GM19099 (cell line): ENCODE data around the gene SSBP3.

Source experiments
- POLR2A ChIP-seq: IDR thresholded peaks from 3 replicates; pipeline ENCODE4 v1.6.1; 2011; ENCODE audit warnings: low read depth; ENCODE audit not compliant: insufficient read length; ENCODE audit errors: extremely low read depth

The SSBP3 gene

DNA sequence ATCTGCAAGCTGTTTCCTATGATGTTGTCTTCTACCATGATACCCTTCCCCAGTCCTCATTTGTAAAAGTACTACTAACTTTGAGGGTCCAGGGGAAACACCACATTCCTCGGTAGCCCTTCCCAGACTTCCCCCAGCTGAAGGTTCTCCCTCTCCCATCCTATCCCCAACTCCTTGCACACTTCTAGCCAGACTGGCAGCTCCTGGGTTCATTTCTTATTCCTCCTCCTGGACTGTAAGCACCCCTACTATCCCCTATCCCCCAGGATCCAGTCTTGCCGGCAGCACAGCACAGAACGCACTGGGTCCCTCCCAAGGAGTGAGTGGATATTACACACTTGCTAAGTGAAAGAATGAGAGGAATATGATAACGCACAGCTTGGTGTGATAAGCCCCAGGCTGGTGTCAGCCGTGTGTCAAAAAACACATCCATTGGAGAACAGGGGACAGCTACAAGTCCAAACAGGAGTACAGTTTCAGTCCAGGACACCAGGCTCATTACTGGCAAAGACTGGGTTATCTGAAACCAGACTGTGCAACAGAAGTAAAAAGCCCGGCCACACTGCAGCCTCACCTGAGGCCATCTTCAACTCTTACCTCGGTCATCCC lies 100.2 kb downstream of the SSBP3 start:
- TF ChIP-seq POLR2A = no peak

DNA sequence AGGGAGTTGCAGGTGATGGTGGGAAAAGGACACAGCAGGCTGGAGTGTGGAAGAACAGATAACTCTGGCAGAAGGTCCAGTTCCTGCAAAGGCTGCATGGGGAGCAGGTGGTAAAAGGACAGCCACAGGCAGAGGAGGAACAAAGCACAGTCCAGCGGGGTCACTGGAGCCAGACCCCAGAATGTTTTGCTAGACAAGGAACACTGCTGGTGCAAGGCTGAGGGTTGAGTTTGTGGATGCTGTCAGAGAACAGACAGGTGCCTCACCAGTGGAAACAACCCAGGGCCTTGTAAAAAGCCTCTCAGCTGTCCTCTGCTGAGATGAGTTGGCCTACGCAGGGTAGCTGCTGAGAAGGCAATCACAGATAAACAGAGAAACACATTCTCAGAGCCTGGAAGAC lies 101.7 kb downstream of the SSBP3 start:
- no peak for TF ChIP-seq POLR2A

DNA sequence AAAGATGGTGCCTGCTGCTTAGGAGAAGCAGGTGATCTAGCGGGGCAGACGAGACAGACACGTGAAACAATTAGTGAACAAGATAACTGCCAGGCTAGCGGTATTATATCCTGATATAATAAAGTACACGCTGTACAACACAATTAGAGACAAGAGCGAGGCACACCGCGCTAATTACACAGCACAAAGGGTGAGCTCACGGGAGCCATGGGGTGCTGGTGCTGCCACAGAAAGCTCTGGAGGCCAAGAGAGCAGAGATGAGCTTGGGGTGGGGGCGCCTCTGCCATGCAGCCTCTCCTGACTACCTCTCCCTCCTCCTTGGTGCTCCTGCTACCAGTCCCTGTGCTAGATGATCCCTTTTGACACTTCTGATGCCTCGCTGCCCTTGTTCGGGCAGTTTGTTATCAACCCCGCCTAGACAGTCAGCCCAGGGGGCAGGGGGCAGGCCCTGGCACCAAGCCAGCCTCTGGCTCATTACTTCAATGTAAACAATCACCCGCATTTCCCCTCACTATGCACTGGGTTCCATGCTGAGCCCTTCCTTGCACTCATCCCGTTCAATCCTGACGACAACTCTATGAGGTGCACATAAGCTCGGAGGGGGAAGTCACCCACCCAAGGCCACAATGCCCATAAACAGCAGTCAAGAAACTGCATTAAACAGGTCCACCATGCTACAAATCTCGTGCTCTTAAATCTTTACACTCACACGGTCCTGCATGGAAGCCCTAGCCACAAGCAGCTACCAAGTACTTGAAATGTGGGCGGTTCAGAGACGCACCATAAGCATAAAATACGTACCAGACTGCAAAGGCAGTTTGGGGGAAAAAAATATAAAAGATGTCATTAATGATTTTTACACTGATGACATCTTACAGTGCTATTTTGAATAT lies 103.0 kb downstream of the SSBP3 start:
- no peak for TF ChIP-seq POLR2A

DNA sequence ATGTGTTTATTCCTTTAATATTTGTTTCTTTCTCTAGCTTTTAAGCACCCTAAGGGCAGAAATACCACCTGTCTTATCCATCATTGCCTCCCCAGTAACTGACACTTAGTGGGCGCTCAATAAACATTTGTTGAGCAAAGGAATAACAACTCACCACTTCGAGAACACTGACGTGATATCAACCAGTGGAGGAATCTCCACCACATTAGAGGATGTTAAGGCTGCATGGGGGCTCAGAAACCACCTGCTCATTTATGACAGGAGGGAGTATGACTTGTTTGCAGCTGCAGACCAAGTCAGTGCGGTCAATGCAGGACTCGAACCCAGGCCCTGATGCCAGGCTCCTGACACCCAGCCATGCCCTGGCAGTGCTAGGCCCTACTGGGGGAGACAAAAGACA lies 103.6 kb downstream of the SSBP3 start:
- TF ChIP-seq POLR2A = no peak

DNA sequence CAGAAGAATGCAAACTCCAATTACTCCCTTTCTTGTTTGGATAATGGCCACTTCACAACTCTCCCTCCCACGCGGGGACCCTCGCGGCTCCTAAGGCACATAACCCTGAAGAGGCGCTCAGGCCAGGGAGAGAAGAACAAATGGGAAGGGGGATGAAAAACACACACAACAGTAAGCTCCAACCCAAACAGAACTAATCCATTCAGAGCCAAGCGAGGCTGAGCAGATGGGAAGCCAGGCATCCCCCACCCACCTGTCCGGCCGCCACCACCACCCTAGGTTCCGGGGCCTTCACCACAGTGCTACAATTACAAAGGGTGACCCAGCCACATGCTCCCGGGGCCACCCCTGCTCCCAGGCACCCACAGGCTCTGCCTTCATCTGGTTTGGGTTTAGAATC lies 104.7 kb downstream of the SSBP3 start:
- TF ChIP-seq POLR2A = no peak

DNA sequence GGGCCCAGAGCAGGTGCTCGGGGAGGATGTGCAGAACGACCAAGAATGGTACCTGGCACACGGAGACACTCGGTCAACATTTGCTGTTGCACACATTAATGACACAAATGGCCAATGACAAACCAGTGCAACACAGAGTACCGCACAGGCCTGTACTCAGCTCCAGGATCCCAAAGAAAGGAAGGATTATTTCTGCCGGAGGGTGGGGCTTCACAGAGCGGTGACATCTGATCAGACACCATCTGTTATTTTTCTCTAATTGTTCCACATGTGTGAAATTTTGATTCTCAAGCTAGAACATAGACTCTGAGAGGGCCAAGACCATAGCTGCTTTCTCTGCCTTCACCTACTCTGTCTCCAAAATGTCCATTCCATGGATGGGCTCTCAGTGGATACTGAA lies 105.8 kb downstream of the SSBP3 start:
- no peak for TF ChIP-seq POLR2A

DNA sequence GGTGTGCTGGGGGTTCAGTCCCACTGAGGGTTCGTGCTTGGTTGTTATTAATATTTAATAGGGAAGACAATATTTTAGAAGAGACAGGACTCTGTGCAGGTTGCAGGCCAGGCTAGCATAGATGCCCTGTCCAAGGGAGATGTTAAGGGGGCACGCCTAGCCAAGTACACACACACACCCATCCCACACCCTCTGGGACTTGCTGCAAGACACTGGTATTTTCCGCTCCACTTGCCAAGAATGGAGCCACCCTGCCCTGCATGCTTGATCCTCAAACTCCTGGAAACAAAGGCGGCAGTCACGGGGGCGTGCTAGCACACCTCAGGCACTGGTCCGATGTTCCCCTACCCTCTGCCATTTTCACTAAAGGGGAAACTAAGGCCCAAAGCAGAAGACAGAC lies 107.2 kb downstream of the SSBP3 start:
- TF ChIP-seq POLR2A = no peak

DNA sequence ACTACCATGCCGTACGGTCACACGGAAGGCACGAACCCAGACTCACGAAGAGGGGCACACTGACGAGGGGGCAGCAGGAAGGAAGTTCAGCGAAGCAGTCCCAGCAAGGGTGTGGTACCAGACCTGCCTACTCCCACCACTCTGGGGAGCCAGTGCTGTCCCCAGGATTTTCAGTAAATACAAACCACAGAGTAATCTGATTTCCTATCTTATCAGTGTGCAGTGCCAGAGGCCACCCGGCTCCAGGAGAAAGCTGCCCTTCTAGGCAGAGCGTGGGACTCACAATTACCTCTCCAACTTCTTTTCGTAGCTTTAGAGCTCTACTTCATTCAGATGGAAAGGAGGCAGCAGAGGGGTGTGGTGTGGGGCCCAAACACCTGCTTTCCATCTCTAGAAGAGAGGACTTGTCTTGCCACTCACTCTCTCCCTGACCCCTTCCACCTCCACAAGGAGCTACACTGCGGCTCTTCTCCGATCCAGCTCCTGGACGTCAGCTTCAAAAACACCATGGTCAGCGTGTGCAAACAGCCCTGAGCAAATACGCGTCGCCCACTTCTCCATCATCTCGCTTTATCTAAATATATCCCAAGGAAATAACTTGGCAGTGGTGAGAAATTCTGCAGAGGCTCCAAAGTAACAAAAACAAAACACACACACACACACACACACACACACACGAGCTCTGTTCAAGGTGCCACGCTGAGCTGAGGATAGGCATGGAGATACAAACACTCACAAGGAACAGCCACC lies 107.7 kb downstream of the SSBP3 start:
- no peak for TF ChIP-seq POLR2A

DNA sequence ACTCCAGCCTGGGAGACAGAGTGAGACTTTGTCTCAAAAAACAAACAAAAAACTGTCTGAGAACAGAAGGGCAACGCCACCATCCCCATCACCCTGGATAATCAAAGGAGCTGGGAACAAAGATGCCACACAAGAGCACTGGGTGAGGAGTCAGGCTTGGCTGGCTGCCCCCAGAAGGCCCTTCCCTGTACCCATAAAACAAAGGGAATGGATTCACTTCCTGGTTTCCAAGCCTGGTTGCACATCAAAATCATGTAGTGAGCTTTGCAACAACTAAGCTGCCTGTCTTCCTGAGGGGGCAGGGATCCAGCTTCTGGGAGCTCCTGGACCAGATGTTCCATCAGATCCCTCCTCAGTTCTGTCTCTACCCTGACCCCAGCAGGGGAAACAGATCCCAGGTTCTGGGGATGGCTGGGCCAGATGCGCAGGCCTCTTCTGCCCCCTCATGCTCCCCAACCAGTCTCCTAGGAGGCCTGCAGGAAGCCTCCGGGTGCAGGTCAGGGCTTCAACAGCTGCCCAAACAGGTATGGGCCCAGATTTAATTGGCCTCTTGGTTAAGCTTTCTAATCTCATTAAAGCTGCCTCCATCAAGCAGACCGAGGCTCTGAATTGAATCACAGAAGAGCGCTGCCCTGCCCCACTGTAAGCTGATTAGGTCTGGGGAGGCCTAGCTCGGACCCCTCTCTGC lies 108.5 kb downstream of the SSBP3 start:
- TF ChIP-seq POLR2A = no peak

DNA sequence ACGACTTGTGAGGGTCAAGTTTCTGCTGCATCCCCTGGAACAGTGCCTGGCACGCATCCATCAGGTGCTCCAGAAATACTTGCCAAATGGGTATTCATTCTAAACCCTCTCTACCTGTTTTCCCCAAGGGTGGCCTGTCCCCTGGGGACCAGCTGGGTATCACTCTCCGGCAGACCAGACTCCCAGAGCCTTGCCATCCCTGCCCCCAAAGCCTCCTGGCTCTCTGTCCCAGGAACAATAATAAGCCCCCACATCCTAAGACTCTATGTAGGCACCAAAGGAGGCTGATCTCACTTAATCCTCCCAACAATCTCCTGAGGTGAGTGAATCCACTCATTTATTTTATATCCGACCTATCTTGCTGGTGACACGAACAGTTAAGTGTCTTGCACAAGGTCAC lies 109.5 kb downstream of the SSBP3 start:
- TF ChIP-seq POLR2A = no peak

DNA sequence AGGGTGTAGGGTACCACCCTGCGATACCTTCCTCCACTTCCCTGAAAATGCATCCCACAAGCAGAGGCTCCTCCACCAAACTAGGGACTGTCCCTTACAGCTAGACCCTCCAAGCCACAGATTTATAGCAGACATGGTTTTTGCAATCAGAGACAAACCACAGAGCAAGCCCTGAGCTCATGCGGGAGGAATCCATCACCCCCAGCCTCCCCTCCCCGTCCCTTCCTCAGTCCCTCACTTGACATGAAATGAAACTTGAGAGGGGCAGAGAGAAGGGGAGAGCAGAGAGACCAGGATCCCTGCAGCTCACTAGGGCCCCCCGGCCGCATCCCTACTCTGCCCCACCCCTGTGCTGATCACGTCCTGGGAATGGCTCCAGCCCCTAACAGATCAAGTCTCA lies 111.3 kb downstream of the SSBP3 start:
- TF ChIP-seq POLR2A = no peak

DNA sequence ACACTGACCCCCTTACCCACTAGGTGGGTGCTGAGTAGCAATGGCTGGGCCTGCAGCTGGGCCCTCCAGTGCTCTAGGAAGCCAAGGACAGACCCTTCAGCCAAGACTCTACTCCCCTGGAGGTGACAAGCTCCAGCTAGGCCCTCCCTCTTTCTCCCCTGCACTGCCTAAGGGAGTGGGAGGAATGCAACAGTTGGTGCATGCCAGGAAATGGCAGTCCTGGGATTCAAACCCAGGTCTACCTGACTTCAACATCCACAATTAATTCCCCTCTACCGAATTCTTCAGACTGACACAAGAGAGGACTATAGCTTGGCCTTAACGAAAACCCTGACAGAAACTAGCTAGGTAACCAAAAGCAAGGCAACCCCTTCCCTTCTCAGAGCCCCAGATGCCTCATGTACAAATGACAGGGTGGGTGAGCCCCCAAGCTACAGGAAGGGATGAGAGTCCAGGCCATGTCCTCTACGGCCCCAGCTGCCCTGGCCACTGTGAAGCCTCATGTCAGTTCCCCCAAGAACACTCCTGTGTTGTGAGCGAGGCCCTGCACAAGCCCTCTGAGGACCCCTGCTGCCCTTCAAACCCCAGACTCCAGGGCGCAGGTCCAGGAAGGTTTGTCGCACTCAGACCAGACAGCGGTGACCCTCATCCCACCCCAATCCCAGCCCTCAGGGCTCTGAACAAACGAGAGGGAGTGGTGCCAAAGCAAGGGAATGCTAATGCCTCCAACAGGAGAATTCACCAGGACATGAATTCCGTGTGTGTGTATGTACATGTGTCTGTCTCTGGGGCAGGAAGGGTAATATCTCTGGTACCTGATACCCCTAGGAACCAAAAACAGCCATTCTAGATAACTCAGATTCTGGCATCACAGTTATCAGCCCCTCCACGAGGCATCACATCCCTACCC lies 113.9 kb downstream of the SSBP3 start:
- TF ChIP-seq POLR2A = no peak

DNA sequence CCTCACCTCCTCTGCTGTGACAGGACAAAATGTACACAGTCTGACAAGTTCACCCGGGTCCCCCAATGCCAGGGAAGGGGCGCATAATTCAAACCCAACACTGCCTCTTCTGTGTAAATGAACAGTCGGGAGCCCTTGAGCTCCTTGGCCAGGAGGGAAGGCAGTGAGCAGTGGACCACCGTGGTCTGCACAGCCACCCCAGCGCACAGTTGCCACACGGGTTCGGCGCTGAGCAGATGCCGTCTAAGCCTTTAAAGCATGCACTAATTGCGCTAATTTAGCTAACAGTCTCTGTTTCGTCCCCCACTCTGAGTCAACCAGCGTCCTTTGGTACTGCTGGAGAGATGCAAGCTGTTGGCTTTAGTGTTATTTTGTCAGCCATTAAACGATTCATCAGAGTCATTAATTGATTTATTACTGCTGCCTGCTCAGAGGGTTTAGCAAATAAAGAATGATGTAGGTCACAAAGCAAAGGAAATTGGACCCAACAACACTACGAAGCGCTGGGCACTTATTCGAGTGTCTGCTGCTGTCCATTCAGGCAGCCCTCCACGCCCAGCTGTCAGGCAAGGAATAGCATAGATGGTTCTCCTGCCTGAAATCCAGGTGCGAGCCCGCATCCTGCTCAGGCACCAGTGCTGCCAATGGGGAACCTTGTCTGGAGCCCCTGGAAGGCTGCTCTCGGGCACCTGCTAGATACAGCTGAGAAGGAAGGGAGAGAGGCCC lies 114.8 kb downstream of the SSBP3 start:
- TF ChIP-seq POLR2A = no peak
